ENCODE data around the gene NACC2.

Gene NACC2

DNA sequence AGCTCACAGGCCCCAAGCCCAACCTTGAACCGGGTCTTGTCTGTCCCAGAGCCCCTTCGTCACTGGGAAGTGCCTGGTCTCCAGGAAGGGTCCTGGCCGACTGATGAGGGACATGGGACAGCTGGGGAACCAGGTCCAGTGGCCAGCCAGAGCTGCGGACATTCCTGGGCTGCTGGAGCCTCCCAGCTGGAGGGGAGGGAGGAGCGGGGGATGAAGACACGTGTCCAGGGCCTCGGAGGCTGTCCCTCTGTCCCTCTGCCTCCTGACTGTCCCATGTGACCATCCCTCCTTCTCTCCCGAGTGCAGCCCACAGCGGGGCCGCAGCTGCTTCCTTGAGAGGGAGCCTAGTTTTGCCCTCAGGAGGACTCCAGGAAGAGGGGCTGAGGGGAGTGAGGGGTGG is 92.2 kb downstream of the NACC2 start:
- Histone ChIP-seq H3K4me2 (ENCODE audit: low read length) (no peak overlapping the region), H4K20me1 (ENCODE audit: insufficient read depth, low read length) (no peaks in the 10 kb centered on the region), H3K27ac (ENCODE audit: low read length) (no peak overlapping the region), H3K36me3 (replicated peaks; ENCODE audit: low read depth, low read length) (no peaks in the 10 kb centered on the region), H3K4me1 (ENCODE audit: low read length) (no peaks in the 10 kb centered on the region), H2AFZ (ENCODE audit: low read depth, low read length) (no peak overlapping the region), H3K79me2 (ENCODE audit: low read length) (no peaks in the 10 kb centered on the region), H3K9ac (ENCODE audit: low read length) (no peak overlapping the region), H3K9me3 (ENCODE audit: insufficient read depth, low read length) (no peaks in the 10 kb centered on the region), H3K4me3 (ENCODE audit: low read length) (no peak overlapping the region), H3K27me3 (ENCODE audit: low read depth, low read length) (no peaks in the 10 kb centered on the region)
- no peak for TF ChIP-seq EZH2phosphoT487 (IDR thresholded peaks at IDR 0.05; ENCODE audit: low read depth)
- TF ChIP-seq, protein P1, sequence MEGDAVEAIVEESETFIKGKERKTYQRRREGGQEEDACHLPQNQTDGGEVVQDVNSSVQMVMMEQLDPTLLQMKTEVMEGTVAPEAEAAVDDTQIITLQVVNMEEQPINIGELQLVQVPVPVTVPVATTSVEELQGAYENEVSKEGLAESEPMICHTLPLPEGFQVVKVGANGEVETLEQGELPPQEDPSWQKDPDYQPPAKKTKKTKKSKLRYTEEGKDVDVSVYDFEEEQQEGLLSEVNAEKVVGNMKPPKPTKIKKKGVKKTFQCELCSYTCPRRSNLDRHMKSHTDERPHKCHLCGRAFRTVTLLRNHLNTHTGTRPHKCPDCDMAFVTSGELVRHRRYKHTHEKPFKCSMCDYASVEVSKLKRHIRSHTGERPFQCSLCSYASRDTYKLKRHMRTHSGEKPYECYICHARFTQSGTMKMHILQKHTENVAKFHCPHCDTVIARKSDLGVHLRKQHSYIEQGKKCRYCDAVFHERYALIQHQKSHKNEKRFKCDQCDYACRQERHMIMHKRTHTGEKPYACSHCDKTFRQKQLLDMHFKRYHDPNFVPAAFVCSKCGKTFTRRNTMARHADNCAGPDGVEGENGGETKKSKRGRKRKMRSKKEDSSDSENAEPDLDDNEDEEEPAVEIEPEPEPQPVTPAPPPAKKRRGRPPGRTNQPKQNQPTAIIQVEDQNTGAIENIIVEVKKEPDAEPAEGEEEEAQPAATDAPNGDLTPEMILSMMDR (IDR thresholded peaks at IDR 0.05; ENCODE audit: low read depth, low read length): no peak

DNA sequence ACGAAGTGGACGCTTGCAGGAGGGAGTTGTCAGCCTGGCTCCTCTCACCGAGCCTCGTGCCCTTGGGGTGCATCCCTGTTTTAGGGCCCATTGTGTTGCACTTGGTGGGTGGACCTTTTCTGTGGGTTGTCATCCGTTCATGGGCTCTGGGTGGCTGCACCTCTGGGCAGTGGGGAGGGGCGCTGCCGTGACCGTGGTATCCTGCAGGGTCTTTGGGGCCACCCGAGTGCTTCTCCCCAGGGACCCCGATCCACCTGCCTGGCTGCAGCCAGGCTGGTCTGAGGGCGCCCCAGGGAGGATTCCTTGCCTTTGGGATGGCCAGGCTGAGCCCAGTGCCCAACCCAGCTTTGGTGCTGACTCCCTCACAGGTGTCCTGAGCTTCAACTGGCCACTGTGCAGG is 92.9 kb downstream of the NACC2 start:
- no peak overlapping the region for H3K4me3 ChIP-seq (ENCODE audit: low read length)

DNA sequence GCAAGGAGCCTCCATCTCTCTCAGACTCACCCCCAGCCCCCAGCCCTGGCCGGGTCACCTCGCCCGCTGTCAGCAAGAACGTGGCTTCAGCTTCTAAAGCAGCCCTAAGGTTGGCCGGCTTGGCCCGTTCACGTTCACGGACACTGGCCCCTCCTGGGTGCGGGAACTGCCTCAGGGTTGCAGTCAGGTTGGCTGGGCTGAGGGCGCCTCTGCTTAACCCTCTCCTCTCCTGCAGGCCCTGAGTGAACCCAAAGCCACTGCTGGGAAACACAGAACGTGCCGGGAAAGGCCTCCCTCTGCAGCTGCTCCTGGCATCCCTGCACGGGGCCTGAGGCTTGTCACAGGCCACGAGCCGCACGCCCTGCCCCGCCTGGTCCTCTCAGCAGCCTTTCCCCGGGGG is 93.9 kb downstream of the NACC2 start:
- Histone ChIP-seq H4K20me1 (ENCODE audit: insufficient read depth, low read length) (no peaks in the 10 kb centered on the region), H3K27me3 (ENCODE audit: low read depth, low read length) (no peaks in the 10 kb centered on the region), H3K36me3 (replicated peaks; ENCODE audit: low read depth, low read length) (no peaks in the 10 kb centered on the region), H3K9ac (ENCODE audit: low read length) (no peak overlapping the region), H3K4me1 (ENCODE audit: low read length) (no peaks in the 10 kb centered on the region), H3K4me2 (ENCODE audit: low read length) (no peak overlapping the region), H2AFZ (ENCODE audit: low read depth, low read length) (no peak overlapping the region), H3K4me3 (ENCODE audit: low read length) (no peak overlapping the region), H3K9me3 (ENCODE audit: insufficient read depth, low read length) (no peaks in the 10 kb centered on the region), H3K27ac (ENCODE audit: low read length) (no peak overlapping the region), H3K79me2 (ENCODE audit: low read length) (no peaks in the 10 kb centered on the region)
- TF ChIP-seq EZH2phosphoT487 (IDR thresholded peaks at IDR 0.05; ENCODE audit: low read depth): no peak
- TF ChIP-seq, protein P1 (IDR thresholded peaks at IDR 0.05; ENCODE audit: low read depth, low read length): no peak

More for the DNA sequence above, 92.9 kb downstream of the NACC2 start:
- Histone ChIP-seq H3K27me3 (ENCODE audit: low read depth, low read length) (no peaks in the 10 kb centered on the region), H3K27ac (ENCODE audit: low read length) (no peak overlapping the region), H3K36me3 (replicated peaks; ENCODE audit: low read depth, low read length) (no peaks in the 10 kb centered on the region), H3K9ac (ENCODE audit: low read length) (no peak overlapping the region), H3K4me2 (ENCODE audit: low read length) (no peak overlapping the region), H3K79me2 (ENCODE audit: low read length) (no peaks in the 10 kb centered on the region), H3K4me1 (ENCODE audit: low read length) (no peaks in the 10 kb centered on the region), H4K20me1 (ENCODE audit: insufficient read depth, low read length) (no peaks in the 10 kb centered on the region), H2AFZ (ENCODE audit: low read depth, low read length) (no peak overlapping the region), H3K9me3 (ENCODE audit: insufficient read depth, low read length) (no peaks in the 10 kb centered on the region)
- TF ChIP-seq, protein P1 (IDR thresholded peaks at IDR 0.05; ENCODE audit: low read depth, low read length): no peak
- no peak for TF ChIP-seq EZH2phosphoT487 (IDR thresholded peaks at IDR 0.05; ENCODE audit: low read depth)

DNA sequence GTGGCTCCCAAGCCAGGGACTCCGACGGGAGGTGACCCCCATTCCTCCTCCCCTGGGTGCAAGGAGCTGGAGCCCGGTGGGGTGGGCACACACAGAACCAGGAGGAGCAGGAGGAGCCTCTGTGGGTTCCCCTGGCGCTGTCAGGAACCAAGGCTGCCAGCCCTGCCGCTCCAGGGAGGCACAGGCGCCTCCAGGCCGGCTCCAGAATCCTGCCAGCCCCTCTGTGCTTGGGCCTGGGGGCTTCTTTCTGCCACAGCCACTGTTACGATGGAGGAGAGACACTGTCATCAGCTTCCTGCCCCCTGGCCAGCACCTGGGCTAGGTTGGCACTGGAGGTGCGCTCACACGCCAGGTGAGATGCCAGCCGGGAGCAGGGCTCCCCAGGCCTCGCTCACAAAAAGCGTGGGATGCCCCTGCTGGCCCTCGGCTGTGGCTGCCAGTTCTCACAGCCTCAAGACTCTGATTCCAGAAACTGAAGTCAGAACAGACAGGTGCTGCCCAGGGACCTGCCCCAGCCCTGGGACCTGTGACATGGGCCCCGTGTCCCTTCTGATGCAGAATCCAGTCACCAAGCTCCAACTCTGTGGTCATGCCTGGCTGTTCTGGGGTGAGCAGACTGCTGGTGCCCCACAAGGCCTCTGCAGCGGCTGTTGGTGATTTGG is 96.5 kb downstream of the NACC2 start:
- no peak overlapping the region for H3K4me2 ChIP-seq (ENCODE audit: low read length)
- H2AFZ ChIP-seq (ENCODE audit: low read depth, low read length): no peak overlapping the region
- no peaks in the 10 kb centered on the region for H3K79me2 ChIP-seq (ENCODE audit: low read length)
- H3K9ac ChIP-seq (ENCODE audit: low read length): no peak overlapping the region
- no peak overlapping the region for H3K4me3 ChIP-seq (ENCODE audit: low read length)
- no peaks in the 10 kb centered on the region for H4K20me1 ChIP-seq (ENCODE audit: insufficient read depth, low read length)
- no peaks in the 10 kb centered on the region for H3K36me3 ChIP-seq (replicated peaks; ENCODE audit: low read depth, low read length)
- no peaks in the 10 kb centered on the region for H3K4me1 ChIP-seq (ENCODE audit: low read length)
- no peaks in the 10 kb centered on the region for H3K9me3 ChIP-seq (ENCODE audit: insufficient read depth, low read length)
- no peak for TF ChIP-seq EZH2phosphoT487 (IDR thresholded peaks at IDR 0.05; ENCODE audit: low read depth)
- TF ChIP-seq, protein P1 (IDR thresholded peaks at IDR 0.05; ENCODE audit: low read depth, low read length): no peak
- no peak overlapping the region for H3K27ac ChIP-seq (ENCODE audit: low read length)
- H3K27me3 ChIP-seq (ENCODE audit: low read depth, low read length): no peaks in the 10 kb centered on the region

Measured in OCI-LY3 (cell line).